Measurements from ENCODE around the gene RAB40B.

Gene RAB40B

DNA sequence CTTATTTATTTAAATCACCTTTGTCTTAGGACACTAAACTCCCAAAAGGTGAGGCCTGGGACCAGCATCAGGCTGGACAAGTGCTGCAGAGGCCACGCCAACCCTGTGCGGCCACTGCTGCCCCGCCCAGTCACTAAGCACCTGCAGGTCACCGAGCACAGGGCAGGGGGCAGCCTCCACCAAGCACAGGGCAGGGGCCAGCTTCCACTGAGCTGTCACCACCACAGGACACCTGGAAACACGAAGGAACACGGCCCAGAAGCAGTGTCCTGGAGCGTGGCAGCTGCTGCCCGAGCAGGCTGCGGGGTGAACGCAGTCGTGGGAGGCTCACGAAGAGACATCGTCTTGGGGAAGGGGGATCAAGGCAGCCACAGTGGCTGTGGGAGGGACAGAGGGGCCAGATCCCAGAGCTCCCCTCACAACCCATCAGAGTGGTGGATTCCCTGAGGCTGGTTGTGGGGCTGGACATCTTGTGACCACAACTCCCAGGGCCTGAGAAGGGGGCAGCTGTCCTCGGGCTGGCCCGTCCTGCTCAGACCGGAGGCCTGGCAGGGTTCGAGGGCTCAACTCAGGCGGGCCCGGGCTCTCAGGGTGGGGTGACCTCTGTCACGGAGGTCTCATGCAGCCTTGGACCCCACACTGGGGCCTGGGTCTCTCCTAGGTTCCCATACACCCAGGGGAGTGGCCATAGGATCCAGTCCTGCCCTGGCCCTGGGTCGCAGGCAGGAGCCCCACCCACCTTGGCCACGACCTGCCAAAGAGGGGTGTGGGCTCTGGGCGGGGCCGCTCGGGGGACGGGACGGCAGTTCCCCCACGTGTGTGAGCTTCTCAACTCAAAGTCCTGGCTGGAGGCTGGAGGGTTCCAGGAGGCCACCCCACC is 18.7 kb downstream of the RAB40B start:
- H2BK120ac ChIP-seq (ENCODE audit: low read depth, low read length), result no peak overlapping the region
- H2AFZ ChIP-seq (ENCODE audit: low read depth, low read length), result no peak overlapping the region
- H3K4ac ChIP-seq (ENCODE audit: low read depth in 1 of 2, low read length in 2 of 2), result no peak overlapping the region
- H4K8ac ChIP-seq (ENCODE audit: low read length), result no peak overlapping the region
- DNase-seq, result no peak
- H3K4me1 ChIP-seq (ENCODE audit: control insufficient read depth, insufficient read depth, low read depth, low read length), result peaks cover 14% of the 10 kb centered on the region
- peaks cover 22% of the 10 kb centered on the region for H3K79me1 ChIP-seq (replicated peaks; ENCODE audit: low read length, poor library complexity, severe bottlenecking)
- no peak overlapping the region for H3K27ac ChIP-seq (ENCODE audit: low read length, poor library complexity, severe bottlenecking)
- H2AK5ac ChIP-seq (ENCODE audit: low read length, severe bottlenecking), result no peak overlapping the region
- H2BK15ac ChIP-seq (ENCODE audit: low read depth, poor library complexity, severe bottlenecking), result no peak overlapping the region
- H3K36me3 ChIP-seq (ENCODE audit: control insufficient read depth in 1 of 2, insufficient read depth in 2 of 2, low read depth in 1 of 2, low read length in 2 of 2), result peaks cover 0 to 22% of the 10 kb centered on the region in 2 experiments
- H3K14ac ChIP-seq (ENCODE audit: low read length in 2 of 2), result peak overlapping the region in 1 of 2 experiments; percentile 46
- peak overlapping the region; percentile 61 for H4K91ac ChIP-seq (ENCODE audit: low read length)
- H3K23ac ChIP-seq (ENCODE audit: low read length in 2 of 2), result no peak overlapping the region
- no peaks in the 10 kb centered on the region for H3K27me3 ChIP-seq (ENCODE audit: control insufficient read depth in 1 of 2, insufficient read depth in 1 of 2, low read length in 2 of 2)
- no peak overlapping the region for H3K4me3 ChIP-seq (ENCODE audit: insufficient read depth in 1 of 2, low read depth in 1 of 2, low read length in 2 of 2)
- H3K9ac ChIP-seq (ENCODE audit: low read length), result no peak overlapping the region
- no peak overlapping the region for H2BK5ac ChIP-seq (ENCODE audit: low read depth, low read length, poor library complexity, severe bottlenecking)
- no peak overlapping the region for H3K4me2 ChIP-seq (ENCODE audit: low read length, poor library complexity, severe bottlenecking)
- no peak overlapping the region for H2BK12ac ChIP-seq (ENCODE audit: low read length in 2 of 2)
- H3K18ac ChIP-seq (ENCODE audit: low read depth in 1 of 2, low read length in 2 of 2), result no peak overlapping the region
- H3K9me3 ChIP-seq (ENCODE audit: control insufficient read depth, low read length), result peaks cover 10% of the 10 kb centered on the region
- 83% methylated on average over 26 of the region's 28 CpGs for WGBS

DNA sequence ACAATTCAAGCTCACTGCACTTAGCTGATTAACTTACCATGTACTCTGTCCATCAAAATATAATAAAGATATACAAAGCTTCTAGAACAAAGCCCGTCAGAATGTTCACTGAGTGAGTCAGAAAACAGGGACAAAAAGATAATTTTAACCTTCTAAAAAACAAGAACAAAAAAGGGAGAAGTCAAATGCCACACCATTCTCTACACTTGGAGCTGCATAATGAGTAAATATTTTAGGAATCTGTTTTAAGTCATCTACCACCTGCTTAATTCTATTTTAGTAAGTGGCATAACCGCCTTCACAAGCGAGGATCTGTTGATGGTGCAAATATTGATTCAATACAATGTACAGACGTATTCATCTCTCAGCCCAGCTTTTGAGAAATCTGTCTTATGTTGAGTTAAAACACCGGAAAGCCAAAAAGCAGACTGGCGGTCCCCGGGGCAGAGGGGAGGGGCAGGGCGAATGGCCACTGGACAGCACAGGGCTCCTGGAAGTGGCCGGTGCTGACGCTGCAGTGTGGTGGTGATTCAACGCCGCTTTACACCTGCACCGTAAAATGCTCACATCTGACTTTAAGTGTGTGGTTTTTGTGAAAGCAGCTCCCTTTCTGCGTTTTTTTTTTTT is 20.1 kb downstream of the RAB40B start:
- Histone ChIP-seq H3K36me3 (ENCODE audit: control insufficient read depth in 1 of 2, insufficient read depth in 2 of 2, low read depth in 1 of 2, low read length in 2 of 2) (peaks cover 0 to 22% of the 10 kb centered on the region in 2 experiments), H2AK5ac (ENCODE audit: low read length, severe bottlenecking) (no peak overlapping the region), H2BK15ac (ENCODE audit: low read depth, poor library complexity, severe bottlenecking) (no peak overlapping the region), H3K79me1 (replicated peaks; ENCODE audit: low read length, poor library complexity, severe bottlenecking) (peaks cover 23% of the 10 kb centered on the region), H3K4me1 (ENCODE audit: control insufficient read depth, insufficient read depth, low read depth, low read length) (peaks cover 12% of the 10 kb centered on the region), H4K91ac (ENCODE audit: low read length) (no peak overlapping the region), H3K4ac (ENCODE audit: low read depth in 1 of 2, low read length in 2 of 2) (no peak overlapping the region), H2BK120ac (ENCODE audit: low read depth, low read length) (no peak overlapping the region), H3K4me2 (ENCODE audit: low read length, poor library complexity, severe bottlenecking) (no peak overlapping the region), H2BK12ac (ENCODE audit: low read length in 2 of 2) (no peak overlapping the region), H2AFZ (ENCODE audit: low read depth, low read length) (no peak overlapping the region), H3K9me3 (ENCODE audit: control insufficient read depth, low read length) (peaks cover 10% of the 10 kb centered on the region), H3K23ac (ENCODE audit: low read length in 2 of 2) (no peak overlapping the region), H2BK5ac (ENCODE audit: low read depth, low read length, poor library complexity, severe bottlenecking) (no peak overlapping the region), H3K18ac (ENCODE audit: low read depth in 1 of 2, low read length in 2 of 2) (no peak overlapping the region), H3K9ac (ENCODE audit: low read length) (no peak overlapping the region), H3K14ac (ENCODE audit: low read length in 2 of 2) (no peak overlapping the region), H3K27me3 (ENCODE audit: control insufficient read depth in 1 of 2, insufficient read depth in 1 of 2, low read length in 2 of 2) (no peaks in the 10 kb centered on the region), H3K4me3 (ENCODE audit: insufficient read depth in 1 of 2, low read depth in 1 of 2, low read length in 2 of 2) (no peak overlapping the region), H3K27ac (ENCODE audit: low read length, poor library complexity, severe bottlenecking) (no peak overlapping the region), H4K8ac (ENCODE audit: low read length) (no peak overlapping the region)
- WGBS, result 97% methylated on average over 10 of the region's 14 CpGs
- no peak for DNase-seq

DNA sequence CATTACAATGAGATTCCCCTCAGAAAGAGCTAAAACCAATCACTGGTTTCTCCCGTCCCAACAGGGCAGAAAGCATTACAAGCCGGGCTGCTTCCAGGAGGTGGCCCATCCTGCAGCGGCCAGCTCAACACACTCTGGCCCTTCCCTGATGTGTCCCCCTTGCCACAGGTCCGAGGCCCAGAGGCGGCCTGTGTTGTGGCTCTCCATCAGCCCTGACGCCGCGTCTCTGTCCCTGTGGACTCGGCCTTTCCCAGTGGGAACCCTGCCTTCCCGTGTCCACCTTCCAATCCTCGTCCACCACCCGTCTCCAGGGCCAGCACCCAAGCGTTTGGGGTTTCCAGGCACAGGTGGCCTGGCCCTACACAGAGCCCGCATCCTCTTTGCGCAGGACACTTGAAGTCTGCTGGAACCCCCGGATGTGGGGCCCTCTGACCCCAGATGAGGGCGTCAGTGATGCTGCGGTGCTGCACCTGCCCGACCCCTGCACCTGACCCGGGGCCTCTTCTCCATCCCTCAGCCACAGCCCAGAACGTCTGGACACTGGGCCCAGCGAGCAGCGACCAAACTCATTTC is 21.1 kb downstream of the RAB40B start:
- H2AFZ ChIP-seq (ENCODE audit: low read depth, low read length), result no peak overlapping the region
- H3K27ac ChIP-seq (ENCODE audit: low read length, poor library complexity, severe bottlenecking), result no peak overlapping the region
- peaks cover 10% of the 10 kb centered on the region for H3K9me3 ChIP-seq (ENCODE audit: control insufficient read depth, low read length)
- H3K27me3 ChIP-seq (ENCODE audit: control insufficient read depth in 1 of 2, insufficient read depth in 1 of 2, low read length in 2 of 2), result no peaks in the 10 kb centered on the region
- H3K4ac ChIP-seq (ENCODE audit: low read depth in 1 of 2, low read length in 2 of 2), result no peak overlapping the region
- H3K9ac ChIP-seq (ENCODE audit: low read length), result no peak overlapping the region
- H3K36me3 ChIP-seq (ENCODE audit: control insufficient read depth in 1 of 2, insufficient read depth in 2 of 2, low read depth in 1 of 2, low read length in 2 of 2), result peaks cover 0 to 22% of the 10 kb centered on the region in 2 experiments
- no peak overlapping the region for H4K8ac ChIP-seq (ENCODE audit: low read length)
- WGBS, result 88% methylated on average over 23 of the region's 23 CpGs
- no peak overlapping the region for H3K23ac ChIP-seq (ENCODE audit: low read length in 2 of 2)
- H3K4me3 ChIP-seq (ENCODE audit: insufficient read depth in 1 of 2, low read depth in 1 of 2, low read length in 2 of 2), result no peak overlapping the region
- no peak overlapping the region for H3K4me2 ChIP-seq (ENCODE audit: low read length, poor library complexity, severe bottlenecking)
- H4K91ac ChIP-seq (ENCODE audit: low read length), result no peak overlapping the region
- peaks cover 12% of the 10 kb centered on the region for H3K4me1 ChIP-seq (ENCODE audit: control insufficient read depth, insufficient read depth, low read depth, low read length)
- DNase-seq, result no peak
- H2BK5ac ChIP-seq (ENCODE audit: low read depth, low read length, poor library complexity, severe bottlenecking), result no peak overlapping the region
- H2BK15ac ChIP-seq (ENCODE audit: low read depth, poor library complexity, severe bottlenecking), result no peak overlapping the region
- H3K79me1 ChIP-seq (replicated peaks; ENCODE audit: low read length, poor library complexity, severe bottlenecking), result peaks cover 23% of the 10 kb centered on the region
- no peak overlapping the region for H2BK12ac ChIP-seq (ENCODE audit: low read length in 2 of 2)
- no peak overlapping the region for H3K18ac ChIP-seq (ENCODE audit: low read depth in 1 of 2, low read length in 2 of 2)
- H3K14ac ChIP-seq (ENCODE audit: low read length in 2 of 2), result no peak overlapping the region
- H2BK120ac ChIP-seq (ENCODE audit: low read depth, low read length), result no peak overlapping the region
- H2AK5ac ChIP-seq (ENCODE audit: low read length, severe bottlenecking), result no peak overlapping the region

Measured in mesenchymal stem cell (in vitro differentiated cells and primary cell).